Endothelial cell (in vitro differentiated cells): ENCODE results near the gene CAPZA1. TPM values are rescaled to one million over a fixed set of nuclear protein-coding genes. Genes with fewer than 3 reads are reported as not detected.

Source experiments
- DNase-seq: peaks from one replicate; pipeline ENCODE4 v3.0.0; 2021; ENCODE audit warnings: low spot score
- H3K27ac Mint-ChIP-seq: one replicate; pipeline ENCODE4 v1.8.0; 2021; ENCODE audit warnings: mixed read lengths, inconsistent platforms; ENCODE audit not compliant: unreplicated experiment
- H3K27me3 Mint-ChIP-seq: one replicate; pipeline ENCODE4 v1.8.0; 2021; ENCODE audit warnings: mild to moderate bottlenecking, moderate library complexity, mixed read lengths, inconsistent platforms; ENCODE audit not compliant: unreplicated experiment
- H3K36me3 Mint-ChIP-seq: one replicate; pipeline ENCODE4 v1.8.0; 2021; ENCODE audit warnings: mild to moderate bottlenecking, low read depth, mixed read lengths, inconsistent platforms; ENCODE audit not compliant: unreplicated experiment
- H3K4me1 Mint-ChIP-seq: one replicate; pipeline ENCODE4 v1.8.0; 2021; ENCODE audit warnings: mild to moderate bottlenecking, mixed read lengths, inconsistent platforms; ENCODE audit not compliant: unreplicated experiment
- H3K4me3 Mint-ChIP-seq: one replicate; pipeline ENCODE4 v1.8.0; 2021; ENCODE audit warnings: mild to moderate bottlenecking, mixed read lengths, inconsistent platforms; ENCODE audit not compliant: unreplicated experiment
- H3K9me3 Mint-ChIP-seq: one replicate; pipeline ENCODE4 v1.8.0; 2021; ENCODE audit warnings: mixed read lengths, inconsistent platforms; ENCODE audit not compliant: unreplicated experiment
- total RNA-seq: library from RNA; stranded (reverse); fragmentation: NEBNext Ultra II Directional; extraction: Animal tissue kit (Norgen Biotek cat#: 25700); gene quantifications from one replicate; pipeline ENCODE4 v1.2.1, GENCODE V29; 2021; ENCODE audit not compliant: unreplicated experiment
- TF ChIP-seq, protein P1 (sequence below): fragments of 200-600 bp; sonication (generic); IDR thresholded peaks from one replicate; pipeline ENCODE4 v1.5.0; 2021; ENCODE audit warnings: antibody characterized with exemption; ENCODE audit not compliant: unreplicated experiment

CAPZA1 gene
- total RNA-seq, 1 donor from 2014 or later, result 137 TPM

DNA sequence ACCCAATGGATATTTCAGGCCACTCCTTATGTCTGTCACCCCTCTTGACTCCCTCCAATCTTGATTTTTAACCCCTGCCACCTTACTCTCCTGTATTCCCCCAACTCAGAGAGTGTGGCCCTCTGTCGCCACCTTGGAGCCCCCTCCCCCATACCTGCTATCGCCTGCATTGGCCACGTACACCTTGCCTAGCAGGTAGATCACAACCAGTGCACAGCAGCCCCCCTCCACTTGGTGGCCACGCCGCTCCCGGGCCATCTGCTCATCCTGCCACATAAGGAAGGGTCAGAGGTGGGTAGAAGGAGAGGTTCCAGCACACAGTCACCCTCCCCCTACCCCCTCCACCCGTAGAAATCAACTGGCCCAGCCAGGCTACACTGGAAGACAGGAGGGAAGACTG is 92.6 kb downstream of the CAPZA1 start:
- TF ChIP-seq, protein P1, sequence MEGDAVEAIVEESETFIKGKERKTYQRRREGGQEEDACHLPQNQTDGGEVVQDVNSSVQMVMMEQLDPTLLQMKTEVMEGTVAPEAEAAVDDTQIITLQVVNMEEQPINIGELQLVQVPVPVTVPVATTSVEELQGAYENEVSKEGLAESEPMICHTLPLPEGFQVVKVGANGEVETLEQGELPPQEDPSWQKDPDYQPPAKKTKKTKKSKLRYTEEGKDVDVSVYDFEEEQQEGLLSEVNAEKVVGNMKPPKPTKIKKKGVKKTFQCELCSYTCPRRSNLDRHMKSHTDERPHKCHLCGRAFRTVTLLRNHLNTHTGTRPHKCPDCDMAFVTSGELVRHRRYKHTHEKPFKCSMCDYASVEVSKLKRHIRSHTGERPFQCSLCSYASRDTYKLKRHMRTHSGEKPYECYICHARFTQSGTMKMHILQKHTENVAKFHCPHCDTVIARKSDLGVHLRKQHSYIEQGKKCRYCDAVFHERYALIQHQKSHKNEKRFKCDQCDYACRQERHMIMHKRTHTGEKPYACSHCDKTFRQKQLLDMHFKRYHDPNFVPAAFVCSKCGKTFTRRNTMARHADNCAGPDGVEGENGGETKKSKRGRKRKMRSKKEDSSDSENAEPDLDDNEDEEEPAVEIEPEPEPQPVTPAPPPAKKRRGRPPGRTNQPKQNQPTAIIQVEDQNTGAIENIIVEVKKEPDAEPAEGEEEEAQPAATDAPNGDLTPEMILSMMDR, result no peak
- Mint-ChIP-seq H3K27me3 (peaks cover 27% of the 10 kb centered on the region), H3K27ac (no peak overlapping the region), H3K9me3 (no peaks in the 10 kb centered on the region), H3K4me3 (no peak overlapping the region), H3K36me3 (peaks cover 15% of the 10 kb centered on the region), H3K4me1 (peaks cover 23% of the 10 kb centered on the region)
- DNase-seq, result no peak

GRCh38 chr1:112712701-112713128 is 93.1 kb downstream of the CAPZA1 start:
- no peak for DNase-seq

GRCh38 chr1:112713466-112714312 is 94.1 kb downstream of the CAPZA1 start:
- Mint-ChIP-seq H3K27ac (peak overlapping the region; percentile 3), H3K27me3 (peaks cover 18% of the 10 kb centered on the region), H3K4me3 (peak overlapping the region; percentile 79), H3K4me1 (peaks cover 16% of the 10 kb centered on the region), H3K9me3 (no peaks in the 10 kb centered on the region), H3K36me3 (peaks cover 11% of the 10 kb centered on the region)
- DNase-seq, result no peak
- TF ChIP-seq, protein P1, result no peak

More at GRCh38 chr1:112712701-112713128, 93.1 kb downstream of the CAPZA1 start:
- Mint-ChIP-seq H3K36me3 (peaks cover 15% of the 10 kb centered on the region), H3K27me3 (peaks cover 24% of the 10 kb centered on the region), H3K4me3 (no peak overlapping the region), H3K4me1 (peaks cover 21% of the 10 kb centered on the region), H3K27ac (no peak overlapping the region), H3K9me3 (no peaks in the 10 kb centered on the region)
- TF ChIP-seq, protein P1, result no peak

DNA sequence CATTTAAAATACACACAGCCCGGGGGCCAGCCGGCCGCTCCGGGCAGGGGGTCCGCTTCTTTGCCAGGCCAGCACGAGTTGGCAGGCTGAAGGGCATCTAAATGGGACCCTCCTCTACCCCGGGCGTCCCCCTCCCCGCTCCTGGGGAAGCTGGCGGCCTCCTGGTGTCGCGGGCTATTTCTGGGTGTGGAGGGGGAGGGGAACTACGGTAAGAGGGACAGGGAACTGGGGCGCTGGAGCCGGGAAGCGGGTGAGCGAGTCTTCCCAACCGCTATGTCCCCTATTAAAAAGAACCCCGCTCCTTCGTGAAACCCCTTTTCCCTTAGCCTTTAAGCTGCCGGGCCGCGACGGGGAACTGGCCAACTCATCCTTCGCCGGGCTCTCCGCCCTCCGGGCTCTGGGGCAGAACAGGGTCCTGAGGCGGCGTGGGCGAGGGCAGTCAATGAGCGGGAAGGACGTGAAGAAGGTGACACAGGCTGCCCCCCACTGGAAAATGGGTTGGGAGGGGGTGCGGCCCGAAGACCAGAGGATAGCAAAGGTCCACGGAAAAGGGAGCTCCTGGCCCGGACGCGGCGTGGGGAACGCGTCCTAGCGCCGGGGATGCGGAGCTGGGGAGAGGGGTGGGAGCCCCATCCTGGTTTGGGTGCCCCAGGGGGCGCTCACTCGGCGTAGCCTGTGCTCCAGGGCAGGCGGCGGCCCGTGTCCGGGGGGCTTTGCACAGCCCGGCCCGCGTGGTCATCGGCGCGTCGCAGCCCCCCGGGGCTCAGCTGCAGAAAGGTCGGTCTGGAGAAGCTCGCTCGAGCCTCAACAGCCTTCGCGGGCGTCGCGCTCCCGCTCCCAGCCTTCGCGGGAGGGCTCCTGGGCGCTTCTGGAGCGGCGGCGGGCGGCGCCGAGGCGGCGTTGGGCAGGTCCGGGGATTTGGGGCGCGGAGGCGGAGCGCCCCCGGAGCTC is 95.0 kb downstream of the CAPZA1 start:
- H3K36me3 Mint-ChIP-seq, result peaks cover 7% of the 10 kb centered on the region
- TF ChIP-seq, protein P1, result no peak
- peaks cover 16% of the 10 kb centered on the region for H3K4me1 Mint-ChIP-seq
- no peaks in the 10 kb centered on the region for H3K9me3 Mint-ChIP-seq
- no peak overlapping the region for H3K27ac Mint-ChIP-seq
- DNase-seq, result peak; percentile 43
- H3K4me3 Mint-ChIP-seq, result peak overlapping the region; percentile 79
- peaks cover 17% of the 10 kb centered on the region for H3K27me3 Mint-ChIP-seq
